HG03457 (cell line): ENCODE results near the gene AMBRA1.
A peak's percentile ranks its signal among the peaks of the same experiment; 100 is the strongest.

ENCODE experiments used
- ATAC-seq: cut with Tn5 transposase; IDR thresholded peaks from one replicate; pipeline ENCODE4 v1.9.1; 2021; ENCODE audit warnings: moderate number of reproducible peaks; ENCODE audit not compliant: unreplicated experiment

The AMBRA1 gene

DNA sequence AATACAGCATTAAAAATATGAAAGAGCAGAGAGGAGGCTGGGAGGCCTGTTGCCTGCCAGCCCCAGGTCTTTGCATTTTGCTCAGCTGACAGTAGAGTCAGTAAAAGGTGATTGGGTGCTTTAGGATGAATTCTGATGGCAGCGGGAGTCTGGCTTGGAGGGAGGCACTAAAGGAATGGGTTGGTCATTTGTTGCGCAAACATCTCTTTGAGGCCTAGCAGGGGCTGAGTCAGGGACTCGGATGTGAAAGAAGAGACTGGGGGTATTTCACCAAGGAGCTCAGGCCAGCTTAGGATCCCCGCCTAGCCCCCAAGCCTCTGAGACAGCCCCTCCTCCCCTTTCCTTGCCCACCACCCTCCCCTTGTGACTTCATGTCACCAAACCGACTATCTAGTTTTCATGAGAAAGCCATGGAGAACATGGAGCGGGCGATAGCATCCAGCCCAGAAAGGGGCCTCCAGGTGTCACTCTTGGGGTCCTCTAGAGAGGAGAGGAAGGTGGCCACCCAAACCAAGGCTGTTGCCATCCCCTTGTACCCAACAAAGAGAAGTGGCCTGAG, 236.8 kb downstream of the AMBRA1 start:
- ATAC-seq, result no peak

DNA sequence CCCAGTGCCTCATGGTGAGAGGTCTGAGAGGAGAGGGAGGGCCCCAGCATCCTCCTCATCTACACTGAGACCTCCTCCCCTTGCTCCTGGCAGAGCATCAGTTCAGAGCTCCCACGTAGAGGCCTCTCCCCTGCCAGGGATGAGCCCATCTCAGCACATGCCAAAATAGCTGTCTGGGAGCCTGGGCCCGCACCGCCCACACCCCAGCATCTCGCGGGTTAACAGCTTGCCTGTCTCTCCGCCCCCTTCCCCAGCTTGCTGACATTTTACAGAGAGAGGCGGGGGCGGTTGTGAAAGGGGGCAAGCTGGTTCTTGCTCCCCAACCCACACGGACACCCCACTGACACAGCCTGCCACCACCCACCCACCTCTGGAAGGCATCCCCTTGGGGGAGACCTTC, 240.1 kb downstream of the AMBRA1 start:
- no peak for ATAC-seq

DNA sequence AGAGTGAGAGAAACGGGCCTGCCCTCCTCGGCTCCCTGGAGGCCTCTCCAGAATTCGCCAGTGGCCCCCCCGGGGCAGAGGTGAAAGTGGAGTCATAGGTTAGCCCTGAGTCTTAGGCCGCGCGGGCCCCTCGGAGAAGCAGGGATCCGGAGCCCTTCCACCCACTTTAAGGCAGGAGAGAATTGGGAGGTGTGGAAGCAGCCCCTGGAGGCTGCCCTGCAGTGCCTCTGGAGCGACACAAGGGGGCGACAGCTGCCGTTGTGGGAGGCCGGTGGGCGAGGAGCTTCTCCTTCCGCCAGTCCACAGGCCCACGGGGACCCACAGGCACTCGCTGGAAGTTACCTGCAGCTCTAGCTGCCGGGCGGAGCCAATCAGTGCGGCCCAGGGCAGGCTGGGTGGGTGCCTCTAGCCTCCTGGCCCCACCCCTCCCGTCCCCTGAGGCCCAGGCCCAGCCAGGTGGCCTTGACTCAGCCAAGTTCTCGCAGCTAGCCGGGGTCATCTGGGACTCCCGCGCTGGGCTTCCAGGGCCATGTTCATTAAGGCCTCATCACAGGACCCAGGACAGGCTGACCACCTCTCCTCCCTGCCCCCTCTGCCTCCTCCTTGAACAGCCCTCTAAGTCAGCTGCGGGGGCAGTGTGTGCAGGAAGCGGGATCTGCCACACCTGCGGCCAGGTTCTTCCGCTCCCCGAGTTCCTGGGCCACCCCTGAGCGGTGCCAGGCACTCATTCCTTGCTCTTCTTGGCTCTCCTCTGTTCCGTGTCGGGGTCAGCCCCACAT, 241.6 kb downstream of the AMBRA1 start:
- ATAC-seq, result no peak

DNA sequence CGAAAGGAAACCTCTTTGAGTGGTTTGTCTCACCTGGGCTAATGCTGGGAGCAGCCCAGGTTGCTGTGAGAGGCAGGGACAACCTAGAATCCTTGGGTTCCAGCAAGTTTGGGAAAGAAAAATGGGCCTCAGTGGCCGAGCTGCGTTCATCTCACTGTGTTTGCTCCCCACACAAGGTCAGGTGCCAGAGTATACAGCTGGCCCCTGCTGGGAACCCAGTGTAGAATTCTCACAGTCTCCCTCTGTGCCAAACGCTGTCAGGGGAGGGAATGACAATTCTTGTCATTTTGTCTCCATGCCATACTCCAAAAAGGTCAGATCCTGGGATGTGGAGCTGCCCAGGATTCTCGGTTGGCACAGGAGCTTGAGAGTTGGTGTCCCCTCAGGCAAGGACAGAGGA, 242.2 kb downstream of the AMBRA1 start:
- ATAC-seq, result no peak

DNA sequence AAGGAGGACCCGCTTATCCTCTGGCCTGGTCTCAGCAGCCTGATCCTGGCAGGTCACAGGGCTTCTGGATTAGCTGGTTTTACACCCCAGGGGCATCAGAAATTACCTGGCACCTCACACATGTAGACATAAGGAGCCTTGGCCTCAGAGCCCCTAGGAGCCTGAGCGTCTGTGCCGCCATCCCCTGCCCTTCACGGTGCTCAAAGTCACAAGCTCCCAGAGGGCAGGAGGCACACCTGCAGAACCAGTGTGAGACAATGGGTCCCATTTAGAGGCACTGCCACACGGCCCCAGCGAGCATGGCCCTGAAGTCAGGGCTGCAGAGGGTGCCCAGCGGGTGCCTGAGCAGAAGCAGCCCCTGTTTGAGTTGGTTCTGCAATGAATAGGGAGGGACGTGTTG, 242.7 kb downstream of the AMBRA1 start:
- no peak for ATAC-seq

DNA sequence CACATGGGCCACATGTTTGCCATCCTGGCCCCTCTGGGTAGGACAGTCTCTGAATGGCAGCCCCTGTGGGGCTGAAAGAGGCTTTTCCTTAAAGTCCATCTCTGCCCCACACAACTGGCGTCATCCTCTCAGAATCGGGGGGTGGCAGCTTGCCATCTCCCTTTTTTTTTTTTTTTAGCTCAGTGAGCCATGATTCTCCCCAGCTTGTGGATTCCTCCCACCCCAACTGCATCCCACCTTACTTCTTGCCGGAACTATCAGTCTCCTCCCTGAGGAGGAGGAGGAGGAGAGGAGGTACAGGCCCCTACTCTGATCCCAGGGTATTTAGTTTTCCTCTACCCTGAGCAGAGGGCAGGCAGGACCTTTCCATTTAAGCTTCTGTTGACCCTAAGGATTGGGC, 243.1 kb downstream of the AMBRA1 start:
- no peak for ATAC-seq

DNA sequence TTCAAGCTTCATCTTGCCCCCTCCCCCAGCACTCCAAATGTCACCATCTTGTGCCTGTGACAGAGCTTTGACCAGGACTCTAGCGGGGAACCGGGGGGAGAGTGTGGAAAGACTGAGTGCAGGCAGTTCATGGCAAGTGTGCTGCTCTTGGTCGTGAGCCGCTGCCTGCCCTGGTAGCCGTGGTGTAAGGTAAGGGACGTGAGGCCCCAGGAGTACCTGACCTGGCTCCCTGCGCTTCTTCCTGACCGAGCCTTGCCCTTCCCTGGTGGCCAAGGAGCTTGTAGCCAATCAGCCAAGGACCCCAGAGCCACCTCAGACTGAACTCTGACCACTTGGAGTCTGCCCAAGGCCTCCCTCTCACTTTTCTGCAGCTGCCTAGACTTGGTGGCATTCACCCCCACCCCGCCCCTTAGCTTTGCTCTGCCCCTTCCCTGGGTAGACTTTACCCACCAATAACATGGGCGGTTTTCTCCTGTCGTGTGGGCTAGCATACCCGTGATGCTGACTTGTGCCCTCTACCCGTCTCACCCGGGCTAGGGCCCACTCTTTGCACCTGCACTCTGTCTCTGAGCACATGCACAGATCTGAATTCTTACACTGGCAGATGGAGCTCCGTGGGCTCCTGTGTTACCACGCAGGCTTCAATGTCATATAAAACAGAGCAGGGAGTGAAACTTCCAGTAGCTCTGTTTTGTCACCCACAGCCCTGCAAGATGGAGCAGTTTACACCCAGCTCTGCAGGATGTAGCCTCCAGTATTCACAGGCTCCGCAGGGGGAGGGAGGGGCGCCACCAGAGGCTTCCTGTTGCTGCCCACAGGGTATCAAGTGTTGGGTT, 245.0 kb downstream of the AMBRA1 start:
- ATAC-seq, result no peak

DNA sequence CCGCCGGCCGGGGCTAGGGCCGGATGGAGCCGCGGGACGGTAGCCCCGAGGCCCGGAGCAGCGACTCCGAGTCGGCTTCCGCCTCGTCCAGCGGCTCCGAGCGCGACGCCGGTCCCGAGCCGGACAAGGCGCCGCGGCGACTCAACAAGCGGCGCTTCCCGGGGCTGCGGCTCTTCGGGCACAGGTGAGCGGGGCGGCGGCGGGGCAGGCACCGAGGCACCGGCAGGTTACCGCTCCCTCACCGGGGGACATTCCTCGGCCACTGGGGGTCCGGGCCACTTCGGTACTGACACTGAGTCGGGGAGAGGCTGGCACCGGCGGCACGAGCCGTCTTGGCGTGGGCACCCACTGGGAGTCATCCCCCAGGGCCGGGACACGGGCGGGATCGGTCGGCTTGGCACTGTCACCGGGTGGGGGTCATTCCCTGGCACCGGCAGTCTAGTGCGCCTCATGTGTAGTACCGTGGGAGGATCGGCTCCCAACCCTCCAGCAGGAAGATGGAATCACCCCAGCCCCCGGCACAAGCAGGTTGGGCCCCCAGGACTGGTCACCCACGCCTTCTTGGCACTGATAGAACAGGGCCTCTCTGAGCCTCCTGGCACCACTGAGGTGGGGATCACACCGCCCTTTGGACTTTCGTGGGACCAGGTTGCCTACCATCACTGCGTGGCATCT, 246.0 kb downstream of the AMBRA1 start:
- no peak for ATAC-seq

DNA sequence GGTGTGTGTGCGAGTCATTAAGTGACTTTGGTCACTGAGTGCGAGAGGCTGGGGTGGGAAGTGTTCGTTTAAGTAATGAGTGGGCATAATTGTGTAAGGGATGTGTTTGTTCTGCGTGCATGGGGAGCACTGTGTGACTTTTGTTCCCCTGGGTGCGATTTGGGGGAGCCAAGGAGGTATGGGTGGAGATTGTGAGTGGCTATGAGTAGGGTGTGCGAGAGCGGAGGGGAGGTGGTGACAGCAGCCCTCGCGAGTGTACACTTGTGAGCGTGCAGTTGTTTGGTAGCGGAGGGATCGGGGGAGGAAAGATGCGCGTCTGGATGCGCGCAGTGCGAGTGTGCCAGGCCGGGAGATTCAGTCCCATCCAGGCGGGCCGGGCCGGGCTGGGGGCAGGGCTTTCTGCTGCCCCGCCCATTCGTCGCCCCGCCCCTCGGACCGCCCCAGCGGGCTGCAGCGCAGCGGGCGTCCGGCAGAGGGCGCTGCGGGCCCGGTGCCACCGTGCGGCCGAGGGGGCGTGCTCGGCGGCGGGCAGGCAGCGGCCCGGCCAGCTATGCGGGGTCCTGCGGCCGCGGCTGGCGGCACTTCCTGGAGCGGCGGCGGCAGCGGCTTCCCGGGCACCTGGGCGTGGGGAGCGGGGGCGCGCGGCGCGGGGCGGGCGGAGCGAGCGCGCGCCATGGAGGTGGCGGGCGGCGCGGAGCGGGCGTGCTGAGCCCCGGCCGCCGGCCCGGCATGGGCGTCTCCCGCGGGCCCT, 246.8 kb downstream of the AMBRA1 start, which contains the start of gene DGKZ:
DGKZ (plus strand) TSS at position 578 of the 751 bp plus-strand sequence. CDS start 197 bp downstream, outside the sequence.
- ATAC-seq, result peak; percentile 53
